ENCODE measurements around the gene ANKRD65.
"Not testable (repeated sequence)": the region's sequence is repeated elsewhere in the genome, so short reads cannot be mapped to it uniquely, and the experiment has no call there.

The ANKRD65 gene

DNA sequence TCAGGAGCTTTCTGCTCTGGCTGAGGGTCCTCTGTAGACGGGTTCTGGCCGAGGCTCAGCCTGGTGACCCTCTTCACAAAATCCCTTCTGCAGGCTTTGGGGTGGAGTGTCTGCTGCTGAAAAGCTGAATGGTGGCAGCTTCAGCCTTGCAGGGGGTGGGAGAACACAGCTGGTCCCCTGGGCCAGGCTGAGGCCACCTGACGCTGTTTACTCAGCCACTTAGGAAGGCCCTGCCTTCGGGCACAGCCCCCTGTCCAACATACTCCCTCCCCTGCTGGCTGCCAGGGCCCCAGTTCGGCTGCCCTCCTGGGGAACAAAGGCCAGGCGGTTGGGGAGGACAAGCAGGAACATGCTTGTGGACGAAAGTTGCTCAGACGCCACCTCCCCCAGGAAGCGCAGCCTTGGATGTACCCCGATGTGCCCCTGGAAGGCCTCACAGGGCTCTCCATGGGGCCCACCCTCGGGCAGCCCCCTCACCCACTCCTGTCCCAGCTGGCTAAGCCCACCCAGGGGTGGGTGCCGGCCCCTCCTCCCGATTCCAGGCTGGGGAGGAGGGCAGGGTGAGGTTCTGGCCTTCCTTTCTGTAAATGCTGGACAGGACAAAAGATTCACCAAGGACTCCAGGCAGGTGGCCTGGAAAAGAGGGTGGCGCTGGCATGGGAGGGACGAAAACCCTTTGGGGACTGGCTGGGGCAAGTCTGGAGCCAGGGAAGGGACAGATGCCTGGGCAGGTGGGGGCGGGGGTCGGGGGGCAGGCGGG lies at the start of gene ANKRD65:
ANKRD65 (minus strand) TSS at position 130 of the 760 bp plus-strand sequence. CDS start 271 bp downstream, outside the sequence.
- no peak for DNase-seq (ENCODE audit: low spot score)

DNA sequence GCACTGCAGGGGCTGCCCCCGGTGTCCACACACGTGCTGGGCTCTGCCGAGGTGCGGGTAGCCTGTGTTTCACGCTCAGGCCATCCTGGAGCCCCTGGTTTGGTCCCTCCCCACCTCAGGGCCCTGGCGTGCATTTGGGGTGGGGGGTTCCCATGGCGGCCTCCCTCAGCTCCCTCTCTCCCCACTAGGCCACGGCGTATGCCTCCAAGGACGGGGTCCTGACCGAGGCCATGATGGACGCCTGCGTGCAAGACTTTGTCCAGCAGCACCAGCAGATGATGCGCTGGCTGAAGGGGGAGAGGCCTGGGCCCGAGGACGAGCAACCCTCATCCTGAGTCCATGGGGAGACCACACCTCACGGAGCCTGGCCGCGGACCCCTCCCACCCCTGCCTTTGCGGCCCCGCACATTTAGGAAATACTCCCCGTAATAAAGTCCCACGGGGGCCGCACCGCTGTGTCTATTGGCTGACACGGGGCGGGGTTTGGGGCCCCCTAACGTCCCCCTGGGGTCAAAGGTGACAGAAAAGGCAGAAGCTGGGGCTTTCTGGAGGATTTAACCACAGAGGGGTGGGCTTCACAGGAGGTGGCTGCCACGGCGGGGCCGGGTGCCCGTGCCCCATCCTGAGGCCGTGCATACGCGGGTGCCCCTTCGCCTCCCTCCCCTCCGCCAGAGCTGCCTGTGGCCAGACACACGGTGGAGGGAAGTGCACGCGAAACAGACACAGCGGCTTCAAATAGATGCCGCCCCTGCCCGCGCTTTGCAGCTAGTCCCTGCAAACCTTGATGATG lies 47.3 kb upstream of the ANKRD65 start:
- not testable (repeated sequence) for DNase-seq (ENCODE audit: low spot score)

- DNase-seq (ENCODE audit: low spot score) = no peak
Measured at GRCh38 chr1:1463312-1463711, 42.2 kb upstream of the ANKRD65 start.

- peak; percentile 41 for DNase-seq (ENCODE audit: low spot score)
Measured at GRCh38 chr1:1462318-1462966, 41.4 kb upstream of the ANKRD65 start.

DNA sequence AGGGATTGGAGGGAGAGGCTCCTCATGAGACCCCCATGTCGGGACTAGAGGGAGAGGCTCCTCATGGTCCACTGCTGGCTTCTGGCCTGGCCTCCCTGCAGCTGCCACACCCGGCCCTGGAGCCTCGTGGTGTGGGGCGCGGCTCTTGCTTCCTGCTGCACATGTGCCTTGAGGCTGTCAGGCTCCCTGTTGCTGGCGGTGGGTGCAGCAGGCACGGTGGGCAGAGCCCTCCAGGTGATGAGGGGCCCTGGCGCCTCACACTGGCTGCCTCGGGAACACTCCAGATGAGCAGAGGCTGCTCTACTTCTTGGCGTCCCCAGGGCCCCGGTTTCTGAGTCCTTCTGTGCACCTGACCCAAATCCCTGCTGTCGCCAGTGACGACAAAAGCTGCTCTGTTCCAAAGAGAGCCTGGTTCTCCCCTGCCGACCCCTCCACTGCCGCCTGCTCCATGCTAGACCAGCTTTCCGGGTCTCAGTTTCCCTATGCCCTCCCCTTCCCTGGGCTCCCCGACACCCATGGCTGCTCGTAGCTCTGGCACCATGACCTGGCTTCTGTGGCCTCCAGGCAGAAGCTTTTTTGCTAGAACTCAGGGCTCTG lies 40.7 kb upstream of the ANKRD65 start:
- DNase-seq (ENCODE audit: low spot score) = no peak

DNA sequence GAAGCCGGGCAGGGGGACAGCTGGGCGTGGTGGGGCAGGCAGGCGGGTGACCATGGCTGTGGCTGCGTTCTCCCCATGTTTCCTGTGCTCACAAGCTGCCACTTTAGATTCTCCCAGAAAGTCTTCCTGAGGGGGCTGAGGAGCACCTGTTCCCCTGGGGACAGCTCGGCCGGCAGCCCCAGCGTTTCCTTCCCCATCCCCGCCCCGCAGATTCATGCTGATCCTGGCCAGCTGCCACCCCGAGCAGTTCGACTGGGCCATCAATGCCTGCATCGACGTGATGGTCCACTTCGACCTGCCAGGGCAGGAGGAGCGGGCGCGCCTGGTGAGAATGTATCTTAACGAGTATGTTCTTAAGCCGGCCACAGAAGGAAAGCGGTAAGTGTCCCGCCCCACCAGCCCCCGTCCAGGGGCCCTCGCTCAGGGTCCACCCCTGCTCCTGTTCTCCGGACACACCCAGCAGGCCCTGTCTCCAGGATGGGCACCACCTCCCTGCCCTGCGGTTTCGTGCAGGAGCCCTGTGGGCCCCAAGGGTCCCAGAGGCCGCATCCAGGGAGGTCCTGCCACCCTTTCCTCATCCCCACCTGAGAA lies 39.6 kb upstream of the ANKRD65 start:
- DNase-seq (ENCODE audit: low spot score) = no peak

- not testable (repeated sequence) for DNase-seq (ENCODE audit: low spot score)
Measured at GRCh38 chr1:1459711-1460110, 38.6 kb upstream of the ANKRD65 start.

DNA sequence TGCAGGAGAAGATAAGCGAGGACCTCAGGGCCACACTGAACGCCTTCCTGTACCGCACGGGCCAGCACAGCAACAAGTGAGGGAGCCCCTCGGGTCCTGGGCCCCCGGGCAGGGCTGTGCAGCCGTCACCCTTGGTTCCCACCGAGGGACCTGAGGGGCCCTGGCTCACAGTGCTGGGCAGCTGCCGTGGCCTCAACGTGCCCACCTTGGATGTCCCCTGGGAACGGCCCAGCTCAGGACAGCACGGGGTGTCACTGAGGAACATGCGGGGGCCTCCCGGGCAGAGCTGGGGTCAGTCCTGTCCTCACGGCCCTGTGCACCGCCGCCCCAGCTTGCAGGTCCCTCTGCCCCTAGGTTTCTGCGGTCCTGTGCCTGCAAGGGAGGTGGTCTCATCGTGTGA lies 38.1 kb upstream of the ANKRD65 start:
- not testable (repeated sequence) for DNase-seq (ENCODE audit: low spot score)

- not testable (repeated sequence) for DNase-seq (ENCODE audit: low spot score)
Measured at GRCh38 chr1:1456683-1457255, 35.7 kb upstream of the ANKRD65 start.

- not testable (repeated sequence) for DNase-seq (ENCODE audit: low spot score)
Measured at GRCh38 chr1:1455934-1456333, 34.9 kb upstream of the ANKRD65 start.

GRCh38 chr1:1455366-1455884 lies 34.3 kb upstream of the ANKRD65 start:
- no peak for DNase-seq (ENCODE audit: low spot score)

- DNase-seq (ENCODE audit: low spot score) = not testable (repeated sequence)
Measured at GRCh38 chr1:1454286-1455056, 33.4 kb upstream of the ANKRD65 start.

GRCh38 chr1:1452882-1453281 lies 31.8 kb upstream of the ANKRD65 start:
- DNase-seq (ENCODE audit: low spot score) = no peak

DNA sequence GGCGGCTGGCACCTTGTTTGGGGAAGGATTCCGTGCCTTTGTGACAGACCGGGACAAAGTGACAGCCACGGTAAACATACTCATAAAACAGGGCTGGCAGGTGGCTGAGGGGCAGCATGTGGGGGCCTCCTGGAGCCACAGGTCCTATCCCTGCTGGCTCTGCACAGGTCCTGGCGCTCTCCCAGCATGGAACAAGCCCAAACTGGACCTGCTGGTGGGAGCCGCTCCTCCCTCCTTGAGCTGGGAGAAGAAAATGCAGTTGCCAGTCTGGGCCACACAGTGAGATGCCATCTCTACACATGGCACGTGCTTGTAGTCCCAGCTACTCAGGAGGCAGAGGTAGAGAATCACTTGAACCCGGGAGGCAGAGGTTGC lies 31.3 kb upstream of the ANKRD65 start:
- DNase-seq (ENCODE audit: low spot score) = not testable (repeated sequence)

DNA sequence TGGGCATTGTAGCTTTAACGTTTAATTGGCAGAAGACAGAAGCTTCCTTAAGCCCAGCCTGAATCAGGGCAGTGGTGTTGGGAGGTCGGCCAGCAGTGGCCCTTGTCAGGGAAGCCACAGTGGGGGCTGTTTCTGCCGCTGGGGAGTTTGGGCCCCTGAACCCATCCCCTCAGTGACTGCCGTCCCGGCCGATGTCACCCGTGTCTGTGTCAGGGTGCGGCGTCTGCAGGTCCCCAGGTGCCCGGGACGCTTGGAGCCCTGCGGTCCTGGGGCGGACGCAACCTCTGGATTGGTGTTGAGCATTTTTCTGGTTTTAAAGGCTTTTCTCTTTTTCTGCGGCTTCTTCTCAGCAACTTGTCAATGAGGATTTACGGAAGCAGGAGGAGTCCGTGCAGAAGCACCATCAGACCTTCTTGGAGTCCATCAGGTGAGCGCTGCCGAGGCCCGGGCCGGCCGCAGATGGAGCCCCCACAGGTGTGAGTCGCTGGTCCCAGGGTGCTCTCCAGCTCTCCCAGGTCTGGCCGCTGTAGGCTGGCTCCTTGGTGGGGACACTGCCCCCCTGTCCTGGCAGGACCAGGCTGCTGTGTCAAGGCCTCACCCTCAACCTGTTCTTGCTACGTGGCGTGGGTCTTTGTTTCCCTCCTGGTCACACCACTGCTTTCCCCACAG lies 30.8 kb upstream of the ANKRD65 start:
- DNase-seq (ENCODE audit: low spot score) = no peak

GRCh38 chr1:1450616-1451015 lies 29.5 kb upstream of the ANKRD65 start:
- not testable (repeated sequence) for DNase-seq (ENCODE audit: low spot score)

DNA sequence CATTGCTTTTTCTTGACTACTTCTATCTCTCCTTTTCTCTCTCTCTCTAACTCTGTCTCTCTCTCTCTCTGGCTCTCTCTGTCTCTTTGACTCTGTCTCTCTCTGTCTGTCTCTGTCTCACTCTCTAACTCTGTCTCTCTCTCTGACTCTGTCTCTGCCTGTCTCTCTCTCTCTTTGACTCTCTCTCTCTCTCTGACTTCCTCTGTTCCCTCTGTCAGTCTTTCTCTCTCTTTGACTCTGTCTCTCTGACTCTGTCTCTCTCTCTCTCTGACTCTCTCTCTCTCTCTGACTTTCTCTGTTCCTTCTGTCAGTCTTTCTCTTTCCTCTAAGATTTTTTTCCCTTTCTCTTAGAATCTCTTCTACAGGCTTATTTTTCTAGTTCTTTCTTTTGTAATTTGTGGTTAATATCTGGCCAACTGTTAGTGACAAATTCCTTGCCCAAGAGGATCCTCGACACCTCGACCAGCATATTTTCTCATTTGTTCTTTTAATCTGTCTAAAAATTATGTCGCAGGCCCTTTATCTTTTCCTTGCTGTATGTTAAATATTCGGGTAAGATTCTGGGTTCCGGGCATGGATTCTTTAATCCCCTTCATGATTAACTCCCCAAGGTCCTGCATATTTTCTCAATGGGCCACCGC lies 28.1 kb upstream of the ANKRD65 start, which contains the start of gene ATAD3C:
ATAD3C (plus strand) TSS at position 591 of the 641 bp plus-strand sequence. CDS start 995 bp downstream, outside the sequence.
- DNase-seq (ENCODE audit: low spot score) = no peak

DNA sequence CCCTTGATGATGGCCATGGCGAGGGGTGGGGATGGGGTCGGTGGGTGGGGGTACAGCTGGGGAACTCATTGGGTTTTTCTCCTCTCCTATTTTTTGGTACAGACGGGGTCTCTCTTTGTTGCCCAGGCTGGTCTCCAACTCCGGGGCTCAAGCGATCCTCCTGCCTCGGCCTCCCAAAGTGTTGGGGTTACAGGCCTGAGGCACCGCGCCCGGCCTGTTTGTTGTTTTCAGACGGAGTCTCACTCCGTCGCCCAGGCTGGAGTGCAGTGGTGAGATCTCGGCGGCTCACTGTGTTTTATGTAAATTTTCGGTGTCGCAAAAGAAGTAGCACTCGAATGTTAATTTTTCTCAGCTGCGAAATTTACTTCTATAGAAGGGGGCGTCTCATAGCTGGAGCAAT lies 25.6 kb upstream of the ANKRD65 start:
- DNase-seq (ENCODE audit: low spot score) = not testable (repeated sequence)

- no peak for DNase-seq (ENCODE audit: low spot score)
Measured at GRCh38 chr1:1442069-1442770, 21.1 kb upstream of the ANKRD65 start.

Data from SW480 (cell line).